ENCODE data around the gene MCHR2.
"Not testable (repeated sequence)": the region's sequence is repeated elsewhere in the genome, so short reads cannot be mapped to it uniquely, and the experiment has no call there.

The MCHR2 gene, protein sequence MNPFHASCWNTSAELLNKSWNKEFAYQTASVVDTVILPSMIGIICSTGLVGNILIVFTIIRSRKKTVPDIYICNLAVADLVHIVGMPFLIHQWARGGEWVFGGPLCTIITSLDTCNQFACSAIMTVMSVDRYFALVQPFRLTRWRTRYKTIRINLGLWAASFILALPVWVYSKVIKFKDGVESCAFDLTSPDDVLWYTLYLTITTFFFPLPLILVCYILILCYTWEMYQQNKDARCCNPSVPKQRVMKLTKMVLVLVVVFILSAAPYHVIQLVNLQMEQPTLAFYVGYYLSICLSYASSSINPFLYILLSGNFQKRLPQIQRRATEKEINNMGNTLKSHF

GRCh38 chr6:99993533-99994251, at the start of gene MCHR2:
TSS of gene MCHR2 (minus strand) at chr6:99994223. CDS start at chr6:99956147, 38,076 bp downstream.
- DNase-seq: no peak

GRCh38 chr6:100038546-100038945, 44.5 kb upstream of the MCHR2 start:
- DNase-seq: not testable (repeated sequence)

DNA sequence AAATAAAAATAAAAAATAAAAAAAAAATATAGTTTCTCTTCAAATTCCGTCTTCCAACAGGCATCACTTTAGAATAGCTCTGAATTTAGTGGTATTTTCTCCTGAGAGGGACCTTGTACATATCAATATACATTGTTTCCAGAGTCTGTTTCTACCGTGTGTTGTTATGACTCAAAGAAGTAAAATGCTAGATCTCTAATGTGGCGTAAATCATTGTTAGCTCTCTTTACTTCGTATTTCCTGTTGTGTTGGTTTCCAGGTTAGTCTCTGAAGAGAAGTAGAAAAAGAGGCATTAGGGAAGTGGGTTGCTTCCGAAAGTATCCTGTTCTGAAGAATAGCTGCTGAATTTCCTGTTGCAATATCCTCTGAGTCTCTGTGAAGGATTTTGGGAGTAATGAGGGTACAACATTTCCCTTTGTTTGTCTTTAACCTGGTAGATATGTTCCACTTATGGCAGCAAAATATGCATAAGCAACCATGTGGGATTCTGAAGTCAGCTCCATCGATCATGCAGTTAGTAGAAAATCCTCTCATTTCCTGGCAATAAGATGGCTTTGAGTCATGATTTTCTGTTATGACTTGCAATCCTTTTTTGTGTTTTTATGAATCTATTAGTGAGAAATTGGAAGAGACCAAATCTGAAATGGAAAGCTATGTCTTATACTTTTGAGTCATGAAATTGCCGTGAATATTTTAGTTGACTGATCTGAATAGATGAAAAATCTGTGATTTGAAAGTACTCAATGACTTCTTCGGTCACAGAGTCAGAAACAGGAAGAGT, 42.0 kb upstream of the MCHR2 start:
- DNase-seq: no peak

DNA sequence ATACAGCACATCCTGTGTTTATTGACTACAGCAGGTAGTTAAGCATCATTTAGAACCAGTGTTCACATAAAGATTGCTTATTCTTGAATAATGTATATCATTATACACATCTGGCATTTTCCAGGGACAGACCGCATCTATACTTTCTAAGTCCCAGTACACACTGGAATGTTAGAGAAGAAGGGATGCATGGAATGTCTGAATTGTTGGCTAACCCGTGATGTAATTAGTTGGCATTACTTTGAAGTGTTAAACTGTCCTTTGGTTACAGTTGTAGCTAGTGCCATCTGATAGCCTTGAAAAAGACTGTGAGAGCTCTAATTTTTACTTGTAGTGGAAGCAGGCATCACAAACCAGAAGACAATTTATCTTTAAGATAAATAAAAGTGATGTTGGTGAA, 29.8 kb upstream of the MCHR2 start:
- DNase-seq: no peak

DNA sequence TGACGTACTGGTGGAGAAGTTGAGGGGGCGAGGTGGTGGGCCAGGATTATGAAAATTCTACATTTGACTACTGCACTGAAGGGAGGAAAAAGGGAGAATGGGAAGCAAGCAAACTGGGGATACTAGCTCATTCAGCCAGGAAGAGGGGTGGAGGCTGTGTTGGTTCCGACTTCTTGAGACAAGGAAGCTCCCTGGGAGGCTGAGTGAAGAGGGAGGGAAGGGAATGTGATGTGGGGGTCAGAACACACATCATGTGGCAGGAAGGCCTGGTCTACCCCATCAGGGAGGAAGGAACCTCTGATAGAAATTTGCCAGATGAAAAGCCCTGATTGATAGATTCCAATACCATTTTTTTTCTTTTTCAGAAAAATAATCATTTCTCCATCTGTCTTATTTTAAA, 28.8 kb upstream of the MCHR2 start:
- DNase-seq: no peak

DNA sequence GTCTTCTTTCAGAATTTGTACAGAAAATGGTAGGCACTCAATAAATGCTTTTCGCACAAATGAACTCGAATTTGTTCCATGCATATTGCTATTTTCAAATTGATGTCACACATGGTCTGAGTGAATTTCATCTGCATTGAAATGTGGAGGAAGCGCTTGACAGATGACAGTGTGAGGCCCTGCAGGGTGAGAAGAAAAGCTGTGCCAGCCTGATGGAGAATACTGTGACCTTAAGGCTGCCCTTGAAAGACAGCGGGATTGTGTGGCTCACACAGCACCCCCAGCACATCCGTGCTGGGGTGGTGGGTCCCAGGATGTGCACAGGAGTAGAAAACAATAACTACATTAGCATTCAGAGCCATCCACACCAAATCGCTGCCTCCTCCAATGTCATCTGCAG, 14.8 kb upstream of the MCHR2 start:
- DNase-seq: no peak

DNA sequence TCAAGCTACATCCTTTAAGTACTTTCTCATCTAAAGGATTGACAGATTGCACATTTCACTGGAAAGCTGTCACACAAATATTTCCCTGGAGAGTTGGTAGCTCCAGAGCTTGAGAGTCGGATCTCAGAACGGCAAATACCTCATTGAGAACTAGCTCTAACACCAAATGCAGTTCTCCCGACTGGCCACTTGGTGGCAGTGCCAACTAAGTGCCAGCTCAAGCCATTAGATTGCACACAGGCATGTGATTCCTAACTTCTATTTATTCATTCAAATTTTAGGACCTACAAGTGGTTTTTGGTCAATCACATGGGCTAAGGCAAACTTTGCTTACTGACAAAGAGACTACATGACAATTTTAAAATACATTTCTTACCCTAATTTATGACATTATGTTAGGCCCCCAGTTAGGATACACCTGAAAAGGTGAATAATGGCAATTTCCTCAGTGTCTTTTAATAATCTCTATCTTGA, 7.9 kb upstream of the MCHR2 start:
- peak; percentile 20 for DNase-seq

- DNase-seq: no peak
These were observed 3.1 kb upstream of the MCHR2 start for GRCh38 chr6:99997141-99997540.

GRCh38 chr6:99995916-99996315, 1.9 kb upstream of the MCHR2 start:
- DNase-seq: no peak

- no peak for DNase-seq
These were observed 884 bp downstream of the MCHR2 start for GRCh38 chr6:99993146-99993532.

DNA sequence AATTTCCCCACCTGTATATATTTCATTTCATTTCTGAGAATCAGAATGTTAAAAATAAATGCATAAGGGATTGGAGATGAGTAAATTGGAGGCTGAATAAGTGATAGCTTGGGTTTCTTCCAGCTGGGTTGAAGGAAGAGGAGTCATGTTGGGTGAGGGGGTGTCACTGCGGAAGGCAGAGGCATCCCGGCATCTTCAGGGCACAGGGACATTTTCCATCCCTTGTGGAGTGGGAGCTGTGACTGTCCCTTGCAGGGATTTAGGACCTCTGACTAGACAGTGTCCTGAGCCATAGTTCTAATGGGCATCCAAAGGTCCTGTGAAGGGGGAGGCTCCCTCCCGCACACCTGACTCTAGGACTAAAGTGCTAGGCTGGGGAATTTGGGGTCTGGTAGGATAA, 2.1 kb downstream of the MCHR2 start:
- DNase-seq: no peak

GRCh38 chr6:99980741-99981140, 13.3 kb downstream of the MCHR2 start:
- no peak for DNase-seq

DNA sequence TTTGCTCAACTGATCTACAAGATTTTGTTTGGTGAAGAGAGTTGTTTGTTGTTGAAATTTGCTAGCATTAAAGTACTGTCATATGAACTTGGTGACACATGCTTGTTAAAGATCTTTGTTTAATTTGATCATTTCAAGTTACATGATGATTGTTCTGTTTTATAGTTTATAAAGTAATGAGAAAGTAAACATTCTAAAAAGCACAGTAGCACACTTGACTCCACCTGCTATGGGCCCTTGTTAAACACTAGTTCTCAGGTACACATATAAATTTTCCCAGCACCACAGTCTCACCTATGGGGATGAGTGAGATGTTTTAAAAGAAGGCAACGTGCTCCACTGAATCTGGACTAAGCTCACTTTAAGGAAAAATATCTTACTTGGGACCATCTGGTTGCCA, 14.1 kb downstream of the MCHR2 start:
- DNase-seq: no peak

- DNase-seq: no peak
These were observed 27.0 kb downstream of the MCHR2 start for GRCh38 chr6:99967052-99967451.

DNA sequence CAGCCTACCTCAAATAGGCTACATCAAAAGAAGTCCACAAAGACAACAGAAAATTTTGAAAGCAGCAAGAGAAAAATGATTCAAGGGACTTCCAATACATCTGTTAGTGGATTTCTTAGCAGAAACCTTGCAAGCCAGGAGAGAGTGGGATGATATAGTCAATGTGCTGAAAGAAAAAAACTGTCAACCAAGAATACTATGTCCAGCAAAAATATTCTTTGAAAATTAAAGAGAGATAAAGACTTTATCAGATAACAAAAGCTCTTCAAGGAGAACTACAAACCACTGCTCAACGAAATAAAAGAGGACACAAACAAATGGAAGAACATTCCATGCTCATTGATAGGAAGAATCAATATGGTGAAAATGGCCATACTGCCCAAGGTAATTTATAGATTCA, 34.0 kb downstream of the MCHR2 start:
- no peak for DNase-seq

DNA sequence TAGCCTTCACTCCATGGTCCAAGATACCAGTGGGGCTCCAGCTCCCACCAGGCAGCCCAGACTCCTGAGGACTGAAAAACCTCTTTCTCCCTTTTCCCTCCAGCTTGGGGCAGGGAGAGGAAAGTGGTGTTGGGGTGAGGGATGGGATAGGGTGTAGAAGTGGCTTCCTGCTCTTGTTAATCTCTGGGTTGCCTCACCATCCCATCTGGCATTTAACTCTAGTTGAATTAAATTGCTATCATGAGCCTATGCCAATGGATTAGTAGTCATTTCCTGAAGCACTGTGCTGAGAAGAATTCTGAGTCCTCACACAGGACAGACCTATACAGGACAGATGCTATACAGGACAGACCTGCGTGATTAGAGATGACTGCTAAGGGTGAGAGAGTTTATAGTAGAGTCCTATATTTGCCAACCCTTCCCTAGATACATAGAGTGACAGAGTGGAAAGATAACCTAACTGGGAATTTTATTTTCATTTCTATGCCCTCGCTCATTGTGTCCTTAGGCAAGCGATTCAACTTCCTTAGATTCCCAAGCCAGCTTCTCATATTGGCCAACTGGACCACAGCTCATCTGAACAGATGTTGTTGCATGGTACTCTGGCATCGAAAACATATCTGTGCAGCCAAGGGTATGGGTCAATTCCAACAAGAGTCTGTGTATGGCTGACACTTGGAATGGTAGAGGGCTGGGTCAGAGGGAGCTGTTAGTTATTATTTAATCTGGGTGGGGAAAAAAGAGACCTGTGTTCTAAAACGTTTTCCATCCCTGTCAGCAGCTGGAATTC, 42.8 kb downstream of the MCHR2 start:
- no peak for DNase-seq

DNA sequence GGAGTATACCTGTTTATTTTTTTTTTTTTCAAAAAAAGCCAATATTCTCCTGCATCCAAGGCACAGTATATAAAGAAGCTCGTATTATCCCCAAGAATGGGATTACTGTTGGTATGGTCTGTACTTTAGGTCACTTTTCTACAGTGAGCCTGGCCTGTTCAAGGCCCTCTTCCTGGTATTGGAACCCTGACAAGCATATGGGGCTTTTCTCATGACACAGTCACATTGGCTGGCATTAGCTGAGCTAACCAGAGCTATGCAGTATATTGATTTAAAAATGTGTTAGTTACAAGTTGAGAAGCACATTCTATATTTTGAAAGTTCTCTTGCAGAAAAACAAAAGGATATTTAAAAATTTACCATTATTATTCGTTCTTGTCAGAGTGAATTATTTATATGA, 48.0 kb downstream of the MCHR2 start:
- DNase-seq: no peak

DNA sequence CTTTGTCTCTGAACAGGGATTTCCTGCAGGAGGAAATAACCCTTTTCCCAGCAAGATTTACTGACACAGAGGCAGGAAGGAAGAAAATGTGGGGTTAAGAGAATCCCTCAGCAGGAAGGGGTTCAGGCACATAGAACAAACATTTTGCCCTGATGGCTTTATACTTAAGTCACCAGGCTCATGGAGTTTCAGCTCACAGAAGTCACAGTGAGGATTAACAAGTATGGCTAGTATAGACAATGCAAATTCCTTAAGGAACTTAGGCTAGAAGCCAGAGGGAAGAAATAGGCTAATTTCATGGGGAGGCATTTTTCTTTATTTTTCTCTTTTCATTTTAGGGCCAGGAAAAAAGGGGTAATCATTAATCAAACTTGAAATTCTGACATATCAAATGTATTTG, 50.2 kb downstream of the MCHR2 start:
- no peak for DNase-seq

DNA sequence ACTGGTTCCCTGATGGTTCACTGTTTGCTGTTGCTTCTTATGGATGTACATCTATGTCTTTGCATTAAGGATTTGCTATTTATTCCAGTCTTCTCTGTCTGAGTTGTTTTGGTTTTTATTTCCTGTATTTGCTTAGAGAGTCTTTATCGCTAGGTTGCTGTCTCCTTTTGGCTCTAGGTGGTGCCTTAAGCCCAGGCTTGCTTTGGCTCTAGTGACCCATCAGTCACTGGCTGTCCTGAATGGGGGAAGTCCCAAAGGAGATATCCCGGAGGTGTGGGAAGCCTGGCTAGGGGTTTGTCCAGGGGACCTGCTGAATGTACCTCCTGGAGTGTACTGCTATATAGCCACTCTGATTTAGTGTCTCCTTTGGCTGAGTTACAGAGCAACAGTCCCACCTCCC, 53.4 kb downstream of the MCHR2 start:
- no peak for DNase-seq

DNA sequence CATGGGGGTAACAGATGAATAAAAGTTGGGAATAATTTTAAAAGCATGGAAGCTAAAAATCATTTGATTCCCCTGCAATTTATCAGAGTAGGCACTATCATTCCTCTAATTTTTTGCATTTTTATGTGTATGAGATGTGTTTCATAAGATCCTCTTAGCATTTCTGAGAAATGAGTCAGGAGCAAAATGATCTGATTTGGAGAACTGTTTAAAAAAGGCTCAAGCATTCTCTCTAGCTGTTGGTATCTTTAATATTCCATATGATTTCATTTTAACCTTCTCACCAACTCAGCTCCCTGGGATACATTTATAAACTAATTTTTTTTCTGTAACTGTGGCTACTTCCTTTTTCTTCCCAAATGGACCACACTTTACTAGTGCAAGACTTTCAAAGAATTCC, 60.9 kb downstream of the MCHR2 start:
- no peak for DNase-seq

GRCh38 chr6:99912657-99913056, 81.4 kb downstream of the MCHR2 start:
- no peak for DNase-seq

GRCh38 chr6:99905209-99906106, 88.6 kb downstream of the MCHR2 start:
- DNase-seq: no peak

All from CD4-positive, alpha-beta T cell treated with Interferon gamma for 1 hour (primary cell).